Neural cell (in vitro differentiated cells): ENCODE data around the gene IRX4. TPM values are rescaled to one million over a fixed set of nuclear protein-coding genes. Genes with fewer than 3 reads are reported as not detected.

Experiments used
- H2AFZ ChIP-seq: fragments of 200-600, 300-800 bp; sonication (generic), shearing (Covaris generic); 2 replicates; pipeline ENCODE4 v1.6.0; 2014; ENCODE audit warnings: low read depth, mild to moderate bottlenecking, antibody characterized with exemption, low read length, moderate library complexity
- H3F3A ChIP-seq: fragments of 200-600 bp; shearing (Covaris generic); 2 replicates; pipeline ENCODE4 v1.6.1; 2016; ENCODE audit warnings: mild to moderate bottlenecking, moderate library complexity, mixed read lengths, antibody characterized with exemption, low read length; ENCODE audit not compliant: insufficient read depth, poor library complexity, severe bottlenecking
- H3K27ac ChIP-seq: fragments of 200-600, 300-800 bp; sonication (generic), shearing (Covaris generic); 2 replicates; pipeline ENCODE4 v1.5.1; 2014; ENCODE audit warnings: mild to moderate bottlenecking, low read length, moderate library complexity
- H3K27me3 ChIP-seq: fragments of 300-800, 200-600 bp; sonication (generic), shearing (Covaris generic); 2 replicates; pipeline ENCODE4 v1.6.0; 2014; ENCODE audit warnings: mild to moderate bottlenecking, low read depth, low read length, moderate library complexity; ENCODE audit not compliant: insufficient read depth
- H3K36me3 ChIP-seq: fragments of 300-800, 200-600 bp; sonication (generic), shearing (Covaris generic); 2 replicates; pipeline ENCODE4 v1.5.1; 2014; ENCODE audit warnings: mild to moderate bottlenecking, antibody characterized with exemption, low read length, moderate library complexity; ENCODE audit not compliant: insufficient read depth
- H3K4me2 ChIP-seq: fragments of 300-800, 200-600 bp; sonication (generic), shearing (Covaris generic); 2 replicates; pipeline ENCODE4 v1.6.0; 2014; ENCODE audit warnings: mild to moderate bottlenecking, low read length
- H3K4me3 ChIP-seq: fragments of 300-800, 200-600 bp; sonication (generic), shearing (Covaris generic); 2 replicates; pipeline ENCODE4 v1.5.1; 2014; ENCODE audit warnings: mild to moderate bottlenecking, low read length, moderate library complexity
- H3K79me2 ChIP-seq: fragments of 200-600 bp; shearing (Covaris generic); replicated peaks from 2 replicates; pipeline ENCODE4 v1.6.0; 2014; ENCODE audit warnings: mild to moderate bottlenecking, low read length, moderate library complexity; ENCODE audit not compliant: insufficient read depth
- H3K9ac ChIP-seq: fragments of 300-800, 200-600 bp; sonication (generic), shearing (Covaris generic); 2 replicates; pipeline ENCODE4 v1.6.1; 2016; ENCODE audit warnings: mild to moderate bottlenecking, low read length, mixed read lengths
- H3K9me2 ChIP-seq: fragments of 200-600 bp; shearing (Covaris generic); 2 replicates; pipeline ENCODE4 v1.6.1; 2016; ENCODE audit warnings: mild to moderate bottlenecking, low read length, mixed read lengths; ENCODE audit not compliant: insufficient read depth
- H3K9me3 ChIP-seq: fragments of 200-600, 300-800 bp; sonication (generic), shearing (Covaris generic); 2 replicates; pipeline ENCODE4 v1.6.1; 2016; ENCODE audit warnings: mild to moderate bottlenecking, mixed run types, low read length, moderate library complexity, mixed read lengths
- H4K20me1 ChIP-seq: fragments of 200-600 bp; shearing (Covaris generic); 2 replicates; pipeline ENCODE4 v1.6.1; 2016; ENCODE audit warnings: mild to moderate bottlenecking, mixed run types; ENCODE audit not compliant: insufficient read depth
- CTCF ChIP-seq: fragments of 450-650 bp; IDR thresholded peaks from 2 replicates; pipeline ENCODE4 v1.5.1; 2014; ENCODE audit warnings: antibody characterized with exemption, mild to moderate bottlenecking, moderate library complexity; ENCODE audit not compliant: poor library complexity, severe bottlenecking
- EP300 ChIP-seq: fragments of 450-650 bp; conservative IDR thresholded peaks from 2 replicates; pipeline ENCODE4 v1.6.1; 2014; ENCODE audit warnings: antibody characterized with exemption, mild to moderate bottlenecking, moderate library complexity; ENCODE audit not compliant: poor library complexity, severe bottlenecking
- EZH2 ChIP-seq: fragments of 200-600, 300-800 bp; shearing (Covaris generic), sonication (generic); IDR thresholded peaks from 2 replicates; pipeline ENCODE4 v1.6.1; 2014; ENCODE audit warnings: antibody characterized with exemption, low read length, borderline replicate concordance, mild to moderate bottlenecking; ENCODE audit not compliant: insufficient read depth, poor library complexity, severe bottlenecking
- MXI1 ChIP-seq: fragments of 450-650 bp; conservative IDR thresholded peaks from 2 replicates; pipeline ENCODE4 v1.6.1; 2014; ENCODE audit warnings: antibody characterized with exemption, mild to moderate bottlenecking; ENCODE audit not compliant: poor library complexity, severe bottlenecking
- POLR2AphosphoS5 ChIP-seq: IDR thresholded peaks from 2 replicates; pipeline ENCODE4 v1.6.1; 2012
- RAD21 ChIP-seq: fragments of 450-650 bp; conservative IDR thresholded peaks from 2 replicates; pipeline ENCODE4 v1.6.1; 2014; ENCODE audit warnings: antibody characterized with exemption, mild to moderate bottlenecking, moderate library complexity
- SMC3 ChIP-seq: fragments of 450-650 bp; conservative IDR thresholded peaks from 2 replicates; pipeline ENCODE4 v1.6.1; 2014; ENCODE audit warnings: antibody characterized with exemption, mild to moderate bottlenecking, moderate library complexity; ENCODE audit not compliant: poor library complexity
- TAF1 ChIP-seq: IDR thresholded peaks from 2 replicates; pipeline ENCODE4 v1.6.1; 2012; ENCODE audit warnings: low read depth
- polyA plus RNA-seq: library from polyadenylated mRNA; depleted of rRNA; stranded (reverse); fragments of >200 nt; gene quantifications from 2 replicates; pipeline ENCODE4 v1.2.3, GENCODE V29; 2014
- TF ChIP-seq, protein P1 (sequence below): IDR thresholded peaks from 2 replicates; pipeline ENCODE4 v1.6.1; 2012; ENCODE audit warnings: borderline replicate concordance

IRX4 gene
- polyA plus RNA-seq, 1 donor from 2014 or later: not detected

DNA sequence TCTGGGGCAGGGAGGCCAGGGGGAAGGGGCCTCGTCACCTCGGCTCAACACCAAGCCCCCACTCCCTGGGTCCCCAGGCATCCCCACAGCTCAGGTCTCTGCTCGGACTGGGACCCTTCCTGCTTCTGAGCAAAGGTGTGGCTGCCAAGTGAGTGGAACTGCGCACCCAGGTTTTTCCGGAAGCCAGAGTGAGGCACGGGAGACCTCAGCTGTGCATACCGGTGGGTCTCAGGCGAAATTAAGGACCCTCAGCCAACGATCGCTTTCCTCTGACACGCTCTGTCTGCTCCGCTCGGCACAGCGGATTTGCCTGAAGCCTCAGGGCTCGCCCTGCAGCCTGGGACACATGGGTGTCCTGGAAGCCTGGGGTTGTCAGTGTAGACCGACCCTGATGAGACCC, 41.0 kb upstream of the IRX4 start:
- no peak overlapping the region for H2AFZ ChIP-seq

GRCh38 chr5:1923341-1923740, 40.6 kb upstream of the IRX4 start:
- H3K9me2 ChIP-seq: no peaks in the 10 kb centered on the region
- no peak overlapping the region for H3K27ac ChIP-seq
- no peak overlapping the region for H3K9ac ChIP-seq
- no peak overlapping the region for H2AFZ ChIP-seq
- H3K36me3 ChIP-seq: no peaks in the 10 kb centered on the region
- TF ChIP-seq RAD21: no peak
- no peaks in the 10 kb centered on the region for H3K27me3 ChIP-seq
- H4K20me1 ChIP-seq: no peaks in the 10 kb centered on the region
- H3F3A ChIP-seq: no peaks in the 10 kb centered on the region
- H3K4me3 ChIP-seq: no peak overlapping the region
- H3K79me2 ChIP-seq: no peaks in the 10 kb centered on the region
- H3K4me2 ChIP-seq: no peak overlapping the region
- no peaks in the 10 kb centered on the region for H3K9me3 ChIP-seq

More for the DNA sequence above, 41.0 kb upstream of the IRX4 start:
- no peaks in the 10 kb centered on the region for H3K9me2 ChIP-seq
- H3K27ac ChIP-seq: no peak overlapping the region
- H3K9me3 ChIP-seq: no peaks in the 10 kb centered on the region
- H3K79me2 ChIP-seq: no peaks in the 10 kb centered on the region
- peaks cover 2% of the 10 kb centered on the region for H3K27me3 ChIP-seq
- no peaks in the 10 kb centered on the region for H4K20me1 ChIP-seq
- no peaks in the 10 kb centered on the region for H3K36me3 ChIP-seq
- TF ChIP-seq EP300 (no peak), RAD21 (no peak), TAF1 (no peak), CTCF (no peak), MXI1 (no peak), EZH2 (no peak), SMC3 (no peak), POLR2AphosphoS5 (no peak)
- TF ChIP-seq, protein P1, sequence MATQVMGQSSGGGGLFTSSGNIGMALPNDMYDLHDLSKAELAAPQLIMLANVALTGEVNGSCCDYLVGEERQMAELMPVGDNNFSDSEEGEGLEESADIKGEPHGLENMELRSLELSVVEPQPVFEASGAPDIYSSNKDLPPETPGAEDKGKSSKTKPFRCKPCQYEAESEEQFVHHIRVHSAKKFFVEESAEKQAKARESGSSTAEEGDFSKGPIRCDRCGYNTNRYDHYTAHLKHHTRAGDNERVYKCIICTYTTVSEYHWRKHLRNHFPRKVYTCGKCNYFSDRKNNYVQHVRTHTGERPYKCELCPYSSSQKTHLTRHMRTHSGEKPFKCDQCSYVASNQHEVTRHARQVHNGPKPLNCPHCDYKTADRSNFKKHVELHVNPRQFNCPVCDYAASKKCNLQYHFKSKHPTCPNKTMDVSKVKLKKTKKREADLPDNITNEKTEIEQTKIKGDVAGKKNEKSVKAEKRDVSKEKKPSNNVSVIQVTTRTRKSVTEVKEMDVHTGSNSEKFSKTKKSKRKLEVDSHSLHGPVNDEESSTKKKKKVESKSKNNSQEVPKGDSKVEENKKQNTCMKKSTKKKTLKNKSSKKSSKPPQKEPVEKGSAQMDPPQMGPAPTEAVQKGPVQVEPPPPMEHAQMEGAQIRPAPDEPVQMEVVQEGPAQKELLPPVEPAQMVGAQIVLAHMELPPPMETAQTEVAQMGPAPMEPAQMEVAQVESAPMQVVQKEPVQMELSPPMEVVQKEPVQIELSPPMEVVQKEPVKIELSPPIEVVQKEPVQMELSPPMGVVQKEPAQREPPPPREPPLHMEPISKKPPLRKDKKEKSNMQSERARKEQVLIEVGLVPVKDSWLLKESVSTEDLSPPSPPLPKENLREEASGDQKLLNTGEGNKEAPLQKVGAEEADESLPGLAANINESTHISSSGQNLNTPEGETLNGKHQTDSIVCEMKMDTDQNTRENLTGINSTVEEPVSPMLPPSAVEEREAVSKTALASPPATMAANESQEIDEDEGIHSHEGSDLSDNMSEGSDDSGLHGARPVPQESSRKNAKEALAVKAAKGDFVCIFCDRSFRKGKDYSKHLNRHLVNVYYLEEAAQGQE: no peak
- H3F3A ChIP-seq: no peaks in the 10 kb centered on the region
- no peak overlapping the region for H3K4me2 ChIP-seq
- H3K9ac ChIP-seq: no peak overlapping the region
- no peak overlapping the region for H3K4me3 ChIP-seq

- Histone ChIP-seq H3K9me2 (no peaks in the 10 kb centered on the region), H4K20me1 (no peaks in the 10 kb centered on the region), H3K9me3 (no peaks in the 10 kb centered on the region), H3F3A (no peaks in the 10 kb centered on the region), H3K27ac (no peak overlapping the region), H3K9ac (no peak overlapping the region), H3K36me3 (no peaks in the 10 kb centered on the region), H3K27me3 (no peaks in the 10 kb centered on the region), H2AFZ (no peak overlapping the region), H3K79me2 (no peaks in the 10 kb centered on the region), H3K4me2 (no peak overlapping the region), H3K4me3 (no peak overlapping the region)
- TF ChIP-seq CTCF (no peak), EP300 (no peak), RAD21 (no peak), POLR2AphosphoS5 (no peak), SMC3 (no peak), TAF1 (no peak), MXI1 (no peak), EZH2 (no peak)
- TF ChIP-seq, protein P1: no peak
These were observed 39.0 kb upstream of the IRX4 start for GRCh38 chr5:1921711-1922110.
